ENCODE data around the gene DQX1. TPM values are rescaled to one million over a fixed set of nuclear protein-coding genes. Genes with fewer than 3 reads are reported as not detected.

The DQX1 gene
- total and polyA plus RNA-seq, 9 of the 15 experiments (the other 6 are each of a cell fraction or from before 2014, with no cell fraction given), result 0.04 to 0.38 (median 0.18) TPM; not detected in 1

GRCh38 chr2:74507926-74508520, 18.0 kb downstream of the DQX1 start (continued):
- TF ChIP-seq ZBTB8A (IDR thresholded peaks at IDR 0.05; ENCODE audit: partially characterized antibody) (no peak), SNAPC5 (CRISPR knock-in tag; IDR thresholded peaks at IDR 0.05) (no peak), ZNF699 (CRISPR knock-in tag; IDR thresholded peaks at IDR 0.05; ENCODE audit: insufficient replicate concordance) (no peak), SREBF2 (CRISPR knock-in tag; IDR thresholded peaks at IDR 0.05) (no peak), MCM3 (IDR thresholded peaks at IDR 0.05) (no peak), HMGXB4 (CRISPR knock-in tag; IDR thresholded peaks at IDR 0.05) (0 out of 2 replicates have a peak, but pooled peaks have one; percentile 44), PREB (CRISPR knock-in tag; IDR thresholded peaks at IDR 0.05) (no peak), ZMIZ1 (IDR thresholded peaks at IDR 0.05; ENCODE audit: low read depth in 2 of 2, low read length in 2 of 2) (no peak), NBN (IDR thresholded peaks at IDR 0.05; ENCODE audit: low read depth) (no peak), ZNF778 (CRISPR knock-in tag; IDR thresholded peaks at IDR 0.05) (no peak), KDM1A (IDR thresholded peaks at IDR 0.05) (no peak), NUFIP1 (IDR thresholded peaks at IDR 0.05; ENCODE audit: partially characterized antibody) (no peak), CTBP1 (IDR thresholded peaks at IDR 0.05; ENCODE audit: borderline replicate concordance) (peak; percentile 11; the same call in 1 of the 2 replicates), BRD4 (IDR thresholded peaks at IDR 0.05) (0 out of 2 replicates have a peak, but pooled peaks have one; percentile 62), RAD21 (CRISPR knock-in tag; conservative IDR thresholded peaks at IDR 0.05 in 1 of 2, IDR thresholded peaks at IDR 0.05 in 1 of 2) (no peak), MIER1 (IDR thresholded peaks at IDR 0.05; ENCODE audit: low read depth) (no peak), ZNF764 (CRISPR knock-in tag; IDR thresholded peaks at IDR 0.05; ENCODE audit: low read depth) (no peak), POLR2A (conservative IDR thresholded peaks at IDR 0.05) (no peak), DMBX1 (CRISPR knock-in tag; IDR thresholded peaks at IDR 0.05; ENCODE audit: borderline replicate concordance) (no peak)

Data from K562 (cell line).